Hematopoietic multipotent progenitor cell (in vitro differentiated cells): ENCODE results near the gene GALNT18. TPM values are rescaled to one million over a fixed set of nuclear protein-coding genes. Genes with fewer than 3 reads are reported as not detected.
"Not testable (repeated sequence)": the region's sequence is repeated elsewhere in the genome, so short reads cannot be mapped to it uniquely, and the experiment has no call there.

Experiments used
- DNase-seq, 3 donors: peaks; one replicate each; pipeline ENCODE4 v3.0.0-alpha.2; 2011 to 2015; ENCODE audit warnings: low read depth in 2 of 3, low spot score in 2 of 3
- total RNA-seq: library from RNA; depleted of rRNA; stranded (reverse); fragments of >200 nt; gene quantifications from one replicate; pipeline ENCODE4 v1.2.3, GENCODE V29; 2012

Gene GALNT18
- total RNA-seq, 1 donor, result 0.54 TPM

DNA sequence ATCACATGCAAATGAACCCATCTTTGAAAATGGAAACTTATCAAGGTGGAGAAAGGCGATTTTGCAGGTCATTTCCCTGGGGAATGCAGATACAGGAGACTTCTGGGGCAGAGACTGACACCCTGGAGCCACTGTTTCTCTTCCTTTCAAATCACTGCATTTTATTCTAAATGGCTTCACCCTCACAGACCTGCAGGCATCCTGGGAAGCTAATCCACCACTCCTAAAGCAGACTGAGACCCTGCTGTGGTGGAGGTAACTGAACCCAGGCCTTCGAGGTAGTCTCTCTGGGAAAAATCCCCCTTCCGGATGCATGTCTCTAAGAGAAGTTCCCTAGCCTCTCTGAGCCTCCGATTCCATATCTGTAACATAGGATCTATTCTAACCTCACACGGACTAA, 247.9 kb downstream of the GALNT18 start:
- DNase-seq, result no peak

GRCh38 chr11:11372461-11372860, 249.3 kb downstream of the GALNT18 start:
- no peak for DNase-seq

GRCh38 chr11:11370962-11371303, 250.9 kb downstream of the GALNT18 start:
- no peak for DNase-seq

DNA sequence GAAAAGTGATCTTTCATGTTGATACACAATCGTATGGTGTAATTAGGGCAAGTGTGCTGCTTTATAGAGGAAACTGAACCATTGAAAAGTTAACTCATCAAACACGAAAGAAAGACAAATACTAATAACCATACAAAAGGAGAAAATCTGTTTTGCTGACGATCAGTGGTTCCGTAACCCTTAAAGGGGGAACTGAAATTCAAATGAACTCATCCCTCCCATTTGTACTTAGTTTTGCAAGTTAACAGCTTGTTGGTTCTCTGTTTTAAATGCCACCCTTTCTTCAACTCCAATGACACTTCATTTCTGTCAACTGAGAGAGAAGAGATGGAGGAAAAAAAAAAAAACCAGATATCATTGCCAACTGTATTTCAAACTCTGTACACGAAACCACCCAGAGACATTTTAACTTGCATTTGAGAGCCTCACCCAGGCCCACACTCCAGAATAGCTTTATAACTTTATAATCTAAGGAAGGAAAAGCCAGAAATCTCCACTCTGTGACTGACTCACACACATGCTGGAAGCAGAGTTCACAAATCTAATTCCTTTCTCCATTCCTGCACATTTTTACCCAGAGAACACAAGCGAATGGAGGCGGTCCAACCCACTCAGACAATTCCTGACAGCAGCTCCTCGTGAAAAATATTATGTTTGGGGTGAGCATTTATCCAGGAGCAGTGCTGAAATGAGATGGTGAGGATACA, 251.4 kb downstream of the GALNT18 start:
- no peak for DNase-seq

DNA sequence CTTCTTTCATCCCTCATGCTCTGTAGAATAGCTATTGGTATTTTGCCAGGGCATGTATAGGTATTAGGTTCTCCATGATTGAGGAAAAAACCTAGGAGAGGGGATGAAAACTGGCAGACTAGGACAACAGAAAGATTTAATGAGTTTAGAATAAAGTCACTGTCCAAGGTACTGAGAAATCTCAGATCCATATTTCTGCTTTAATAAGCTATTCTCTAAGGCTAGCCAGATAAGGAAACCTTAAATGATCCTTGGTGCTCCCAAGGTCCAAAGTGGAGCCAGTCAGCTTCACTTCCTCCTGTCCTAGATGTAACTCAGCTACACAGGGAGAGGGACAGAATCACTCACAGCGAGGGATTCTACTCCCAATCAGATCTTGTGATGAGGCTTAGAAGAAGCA, 255.0 kb downstream of the GALNT18 start:
- peak in 1 of 3 donors; percentile 11 for DNase-seq

GRCh38 chr11:11363674-11364073, 258.1 kb downstream of the GALNT18 start:
- DNase-seq, result no peak

GRCh38 chr11:11359611-11360010, 262.2 kb downstream of the GALNT18 start:
- DNase-seq, result no peak

- no peak for DNase-seq
Observed at GRCh38 chr11:11356842-11357241, 265.0 kb downstream of the GALNT18 start.

DNA sequence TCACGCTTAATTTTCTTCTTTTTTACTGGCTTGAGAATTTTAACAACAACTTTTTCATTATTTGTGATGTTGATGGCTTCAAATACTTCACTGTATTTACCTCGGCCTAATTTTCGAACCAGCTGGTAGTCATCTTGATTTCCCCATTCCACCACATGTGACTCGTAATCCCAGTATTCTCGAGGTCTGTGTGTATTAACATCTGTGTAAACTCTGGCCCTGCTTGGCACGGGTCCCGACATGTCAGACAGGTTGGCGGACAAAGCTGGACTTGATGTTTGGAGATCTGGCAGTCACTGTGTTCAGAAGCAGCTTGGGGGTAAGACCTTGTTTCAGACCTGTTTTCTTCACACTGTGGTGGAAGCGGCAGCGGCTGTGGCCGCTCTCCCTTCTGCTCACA, 268.9 kb downstream of the GALNT18 start, which contains the start of gene CSNK2A3:
TSS of gene CSNK2A3 (minus strand) at position 373 of the 400 bp plus-strand sequence. CDS start at position 242, 131 bp downstream.
- DNase-seq, result not testable (repeated sequence)

GRCh38 chr11:11351851-11352250, 270.0 kb downstream of the GALNT18 start:
- DNase-seq, result not testable (repeated sequence)

GRCh38 chr11:11351042-11351586, 270.7 kb downstream of the GALNT18 start:
- no peak for DNase-seq

DNA sequence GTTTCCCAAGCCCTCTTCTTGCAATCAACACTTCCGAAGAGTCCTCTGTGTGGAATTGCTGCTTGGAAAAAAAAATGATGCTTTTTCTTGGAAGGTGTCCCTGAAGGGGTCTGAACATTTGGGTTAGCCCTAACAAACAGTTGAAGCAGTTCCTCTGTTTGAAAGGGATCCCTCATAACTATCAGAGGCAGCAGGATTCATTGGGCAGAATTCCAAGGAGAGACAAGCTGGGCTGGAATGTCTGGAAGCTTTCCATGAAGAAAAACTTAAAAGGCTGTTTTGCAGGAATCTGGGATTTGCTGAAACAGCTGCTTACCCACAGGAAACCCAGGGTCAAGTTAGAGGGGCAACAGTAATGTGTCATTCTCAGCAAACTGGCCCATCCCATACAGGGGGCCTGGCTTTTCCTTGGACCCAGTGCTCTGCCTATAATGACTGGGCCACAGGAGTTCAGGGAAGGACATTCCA, 271.9 kb downstream of the GALNT18 start:
- DNase-seq, result no peak

DNA sequence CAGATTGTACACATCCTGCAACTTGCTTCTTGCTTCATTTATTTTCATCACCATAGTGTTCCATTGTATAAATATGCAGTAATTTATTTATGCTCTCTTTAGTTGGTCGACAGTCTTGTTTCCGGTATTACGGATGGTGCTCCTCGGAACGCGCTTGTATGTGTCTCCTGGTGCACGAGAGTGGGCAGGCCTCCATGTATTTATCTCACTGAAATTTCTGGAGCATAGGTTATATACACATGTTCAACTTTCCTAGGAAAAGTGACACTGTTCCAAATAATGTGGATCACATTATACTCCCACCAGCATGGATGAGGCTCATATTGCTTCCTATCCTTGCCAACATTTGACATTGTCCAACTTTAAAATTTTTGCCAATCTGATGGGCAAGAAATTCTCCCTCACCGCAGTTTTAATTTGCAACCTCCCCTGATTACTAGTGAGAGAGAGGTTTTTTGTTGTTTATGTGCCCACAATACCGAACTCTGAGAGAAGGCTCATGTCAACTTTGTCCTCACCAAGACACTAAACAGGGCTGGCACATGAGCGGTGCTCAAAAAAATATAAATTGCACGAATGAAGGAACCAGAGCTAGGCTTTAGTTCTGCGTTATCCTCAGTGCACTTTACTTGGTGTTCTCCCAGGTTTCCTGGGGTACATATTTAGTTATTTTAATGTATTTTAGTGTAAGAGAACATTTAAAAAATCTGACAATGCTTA, 272.5 kb downstream of the GALNT18 start:
- DNase-seq, result no peak

DNA sequence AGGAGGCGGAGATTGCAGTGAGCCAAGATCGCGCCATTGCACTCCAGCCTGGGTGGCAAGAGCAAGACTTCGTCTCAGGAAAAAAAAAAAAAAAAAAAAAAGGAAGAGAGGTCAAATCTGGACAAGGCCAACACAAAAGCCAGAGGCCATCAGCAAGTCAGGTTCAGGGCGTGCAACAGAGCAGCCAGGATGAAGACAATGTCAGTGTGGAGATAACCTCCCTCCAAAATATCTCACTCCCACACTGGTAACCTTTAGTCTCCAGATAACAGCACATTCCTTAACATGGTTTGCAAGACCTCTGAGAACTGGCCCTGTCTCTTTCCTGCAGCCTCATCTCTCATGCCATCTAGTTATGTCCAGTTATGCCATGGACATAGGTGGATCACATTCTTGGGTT, 273.5 kb downstream of the GALNT18 start:
- no peak for DNase-seq

GRCh38 chr11:11347592-11347991, 274.2 kb downstream of the GALNT18 start:
- DNase-seq, result no peak

DNA sequence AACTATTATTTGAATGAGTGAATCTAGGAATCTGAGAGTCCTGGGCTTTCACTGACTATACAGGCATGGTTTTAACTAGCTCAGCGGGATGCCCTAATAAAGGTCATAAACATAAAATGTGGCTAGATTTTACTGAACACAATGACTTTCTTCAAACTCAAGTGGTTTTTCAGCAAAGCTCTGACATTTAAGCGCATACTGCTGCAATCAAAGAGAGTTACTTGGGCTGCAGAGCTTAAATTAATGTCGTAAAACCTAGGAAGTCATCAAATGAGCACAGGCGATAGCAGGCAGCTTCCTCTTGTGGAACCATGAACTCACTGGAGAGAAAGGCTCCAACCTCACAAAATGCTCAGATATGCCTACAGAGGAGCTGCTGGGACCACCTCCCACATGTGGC, 275.5 kb downstream of the GALNT18 start:
- DNase-seq, result no peak

- DNase-seq, result no peak
Observed at GRCh38 chr11:11345099-11345498, 276.7 kb downstream of the GALNT18 start.

DNA sequence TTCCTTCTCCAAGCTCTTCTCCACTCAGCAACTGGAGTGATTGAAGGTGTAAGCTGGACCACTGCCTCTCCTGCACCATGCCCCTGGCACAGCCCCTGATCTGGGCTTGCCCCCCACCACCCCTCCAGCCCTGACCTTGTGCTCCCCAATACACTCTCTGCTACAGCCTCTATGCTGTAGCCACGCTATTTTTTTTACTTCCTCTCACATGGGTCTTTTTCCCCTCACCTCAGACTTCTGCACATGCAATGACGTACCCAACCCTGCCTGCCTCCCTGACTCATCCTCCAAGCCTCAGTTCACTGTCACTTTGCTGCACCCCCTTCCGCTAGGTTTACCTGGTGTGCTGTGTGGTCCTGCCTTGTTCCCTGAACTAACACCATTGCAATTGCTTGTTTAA, 277.8 kb downstream of the GALNT18 start:
- DNase-seq, result no peak

- DNase-seq, result no peak
Observed at GRCh38 chr11:11338304-11338703, 283.5 kb downstream of the GALNT18 start.

DNA sequence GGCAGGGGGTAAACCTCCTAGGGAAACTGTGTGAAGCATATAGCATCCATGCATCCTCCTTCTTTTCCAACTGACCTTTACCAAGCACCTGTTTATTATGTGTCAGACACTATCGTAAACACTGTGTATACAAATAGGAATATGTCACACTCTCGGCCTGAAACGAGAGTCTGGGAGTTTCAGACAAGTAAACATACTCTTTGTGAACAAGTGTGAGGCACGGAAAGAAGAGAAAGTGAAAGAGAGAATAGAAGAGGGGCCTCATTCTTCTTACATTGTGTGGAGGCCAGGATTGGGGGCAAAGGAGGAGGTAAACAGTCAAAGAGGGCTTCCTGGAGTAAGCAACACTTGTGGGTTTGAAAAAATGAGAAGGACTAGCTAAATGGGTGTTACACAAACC, 285.1 kb downstream of the GALNT18 start:
- DNase-seq, result no peak

GRCh38 chr11:11335043-11335442, 286.8 kb downstream of the GALNT18 start:
- no peak for DNase-seq

DNA sequence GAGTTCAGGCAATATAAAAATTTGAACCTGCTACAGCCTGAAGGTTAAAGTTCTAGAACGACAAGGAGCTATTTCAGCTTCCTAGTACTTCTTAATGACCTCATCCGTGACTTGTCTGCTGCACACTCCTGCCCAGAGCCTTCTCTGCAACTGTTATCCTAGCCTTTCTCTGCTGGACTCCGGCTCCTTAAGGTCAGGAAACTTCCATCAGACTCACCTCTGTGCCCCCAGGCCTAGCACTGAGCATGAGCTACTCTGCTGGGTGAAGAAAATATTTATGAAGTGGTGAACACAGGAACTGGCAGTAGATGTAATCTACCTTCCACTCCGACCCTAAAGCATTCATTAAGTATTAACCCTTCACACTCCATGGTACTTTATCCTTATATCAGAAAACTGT, 287.2 kb downstream of the GALNT18 start:
- no peak for DNase-seq
